ENCODE results near the gene GNAS.
"Not testable (repeated sequence)": the region's sequence is repeated elsewhere in the genome, so short reads cannot be mapped to it uniquely, and the experiment has no call there.

DNA sequence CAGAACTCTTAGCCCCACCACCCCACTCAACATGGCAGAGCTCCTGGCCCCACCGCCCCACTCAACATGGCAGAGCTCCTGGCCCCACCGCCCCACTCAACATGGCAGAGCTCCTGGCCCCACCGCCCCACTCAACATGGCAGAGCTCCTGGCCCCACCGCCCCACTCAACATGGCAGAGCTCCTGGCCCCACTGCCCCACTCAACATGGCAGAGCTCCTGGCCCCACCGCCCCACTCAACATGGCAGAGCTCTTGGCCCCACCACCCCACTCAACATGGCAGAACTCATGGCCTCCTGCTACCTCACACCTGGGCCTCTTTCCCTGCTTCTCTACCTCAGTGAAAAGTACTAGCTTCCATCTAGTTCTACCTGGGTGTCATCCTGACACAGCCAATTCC, 23.7 kb upstream of the GNAS start:
- TF ChIP-seq, protein P1, sequence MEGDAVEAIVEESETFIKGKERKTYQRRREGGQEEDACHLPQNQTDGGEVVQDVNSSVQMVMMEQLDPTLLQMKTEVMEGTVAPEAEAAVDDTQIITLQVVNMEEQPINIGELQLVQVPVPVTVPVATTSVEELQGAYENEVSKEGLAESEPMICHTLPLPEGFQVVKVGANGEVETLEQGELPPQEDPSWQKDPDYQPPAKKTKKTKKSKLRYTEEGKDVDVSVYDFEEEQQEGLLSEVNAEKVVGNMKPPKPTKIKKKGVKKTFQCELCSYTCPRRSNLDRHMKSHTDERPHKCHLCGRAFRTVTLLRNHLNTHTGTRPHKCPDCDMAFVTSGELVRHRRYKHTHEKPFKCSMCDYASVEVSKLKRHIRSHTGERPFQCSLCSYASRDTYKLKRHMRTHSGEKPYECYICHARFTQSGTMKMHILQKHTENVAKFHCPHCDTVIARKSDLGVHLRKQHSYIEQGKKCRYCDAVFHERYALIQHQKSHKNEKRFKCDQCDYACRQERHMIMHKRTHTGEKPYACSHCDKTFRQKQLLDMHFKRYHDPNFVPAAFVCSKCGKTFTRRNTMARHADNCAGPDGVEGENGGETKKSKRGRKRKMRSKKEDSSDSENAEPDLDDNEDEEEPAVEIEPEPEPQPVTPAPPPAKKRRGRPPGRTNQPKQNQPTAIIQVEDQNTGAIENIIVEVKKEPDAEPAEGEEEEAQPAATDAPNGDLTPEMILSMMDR (IDR thresholded peaks at IDR 0.05; ENCODE audit: insufficient read depth, low read depth, low read length): not testable (repeated sequence)
- TF ChIP-seq EZH2 (IDR thresholded peaks at IDR 0.05; ENCODE audit: insufficient read depth, low read length): not testable (repeated sequence)
